Measurements from ENCODE around the gene HSDL2. TPM values are rescaled to one million over a fixed set of nuclear protein-coding genes. Genes with fewer than 3 reads are reported as not detected.

HSDL2 gene
- total RNA-seq, 1 experiment from 2014 or later, result 37.0 TPM

GRCh38 chr9:112447283-112447761, 67.4 kb downstream of the HSDL2 start:
- BruUV-seq (replicated peaks), result no TSS peak
- Histone ChIP-seq H3K9me2 (replicated peaks; ENCODE audit: low read length) (no peaks in the 10 kb centered on the region), H3K36me3 (ENCODE audit: low read depth, low read length) (no peaks in the 10 kb centered on the region), H3K27ac (ENCODE audit: low read length) (no peak overlapping the region), H3K4me1 (ENCODE audit: insufficient read depth, low read length) (no peaks in the 10 kb centered on the region), H4K20me1 (ENCODE audit: low read length) (no peaks in the 10 kb centered on the region), H3K4me3 (ENCODE audit: low read length) (no peak overlapping the region), H3K9ac (ENCODE audit: low read length) (no peak overlapping the region), H3K27me3 (ENCODE audit: low read length) (no peaks in the 10 kb centered on the region), H3K79me2 (ENCODE audit: low read length) (no peaks in the 10 kb centered on the region), H3K9me3 (ENCODE audit: low read length) (no peaks in the 10 kb centered on the region), H3K4me2 (ENCODE audit: low read length) (no peak overlapping the region), H3F3A (ENCODE audit: low read length, unreplicated experiment) (no peaks in the 10 kb centered on the region), H2AFZ (ENCODE audit: low read length) (no peak overlapping the region)
- TF ChIP-seq CTCF (conservative IDR thresholded peaks at IDR 0.05; ENCODE audit: low read depth, low read length) (no peak), EZH2phosphoT487 (IDR thresholded peaks at IDR 0.05; ENCODE audit: borderline replicate concordance, low read length) (no peak), EZH2 (IDR thresholded peaks at IDR 0.05; ENCODE audit: low read length, unreplicated experiment) (no peak)
- no peak for ATAC-seq
- ChIA-PET CTCF (no interaction called here), POLR2A (ENCODE audit: unreplicated experiment) (no interaction called here)
- no peak for DNase-seq
- intact Hi-C loops (cut with micrococcal nuclease), result no loop called here

- no peaks in the 10 kb centered on the region for H3K36me3 ChIP-seq (ENCODE audit: low read depth, low read length)
- no peak for ATAC-seq
- CTCF ChIA-PET, result no interaction called here
These were observed 82.9 kb downstream of the HSDL2 start for GRCh38 chr9:112462855-112463254.

More at GRCh38 chr9:112462855-112463254, 82.9 kb downstream of the HSDL2 start:
- Histone ChIP-seq H4K20me1 (ENCODE audit: low read length) (no peaks in the 10 kb centered on the region), H3K27me3 (ENCODE audit: low read length) (no peaks in the 10 kb centered on the region), H3K4me2 (ENCODE audit: low read length) (no peak overlapping the region), H3K4me1 (ENCODE audit: insufficient read depth, low read length) (no peaks in the 10 kb centered on the region), H3F3A (ENCODE audit: low read length, unreplicated experiment) (no peaks in the 10 kb centered on the region), H3K4me3 (ENCODE audit: low read length) (no peak overlapping the region), H3K9me3 (ENCODE audit: low read length) (no peaks in the 10 kb centered on the region), H2AFZ (ENCODE audit: low read length) (no peak overlapping the region), H3K79me2 (ENCODE audit: low read length) (no peaks in the 10 kb centered on the region), H3K27ac (ENCODE audit: low read length) (no peak overlapping the region), H3K9ac (ENCODE audit: low read length) (no peak overlapping the region), H3K9me2 (replicated peaks; ENCODE audit: low read length) (no peaks in the 10 kb centered on the region)
- intact Hi-C loops (cut with micrococcal nuclease), result no loop called here
- POLR2A ChIA-PET (ENCODE audit: unreplicated experiment), result no interaction called here
- no TSS peak for BruUV-seq (replicated peaks)
- TF ChIP-seq CTCF (conservative IDR thresholded peaks at IDR 0.05; ENCODE audit: low read depth, low read length) (no peak), EZH2 (IDR thresholded peaks at IDR 0.05; ENCODE audit: low read length, unreplicated experiment) (no peak), EZH2phosphoT487 (IDR thresholded peaks at IDR 0.05; ENCODE audit: borderline replicate concordance, low read length) (no peak)
- DNase-seq, result no peak

Measured in PC-3 (cell line).